Measurements from ENCODE around the gene ABCC8.
"Not testable (repeated sequence)": the region's sequence is repeated elsewhere in the genome, so short reads cannot be mapped to it uniquely, and the experiment has no call there.

ABCC8 gene

GRCh38 chr11:17463546-17464174 is 13.0 kb downstream of the ABCC8 start:
- DNase-seq, result no peak

- DNase-seq, result no peak
Observed at GRCh38 chr11:17462940-17463339, 13.7 kb downstream of the ABCC8 start.

GRCh38 chr11:17460406-17460805 is 16.2 kb downstream of the ABCC8 start:
- DNase-seq, result no peak

GRCh38 chr11:17459236-17459896 is 17.3 kb downstream of the ABCC8 start:
- no peak for DNase-seq

- DNase-seq, result no peak
Observed at GRCh38 chr11:17458268-17458667, 18.4 kb downstream of the ABCC8 start.

- no peak for DNase-seq
Observed at GRCh38 chr11:17457396-17458173, 19.1 kb downstream of the ABCC8 start.

- DNase-seq, result no peak
Observed at GRCh38 chr11:17452668-17453067, 24.0 kb downstream of the ABCC8 start.

- DNase-seq, result no peak
Observed at GRCh38 chr11:17449158-17449557, 27.5 kb downstream of the ABCC8 start.

- no peak for DNase-seq
Observed at GRCh38 chr11:17446482-17446881, 30.2 kb downstream of the ABCC8 start.

GRCh38 chr11:17445240-17445795 is 31.3 kb downstream of the ABCC8 start:
- DNase-seq, result no peak

- no peak for DNase-seq
Observed at GRCh38 chr11:17443926-17444690, 32.5 kb downstream of the ABCC8 start.

- no peak for DNase-seq
Observed at GRCh38 chr11:17443423-17443822, 33.2 kb downstream of the ABCC8 start.

GRCh38 chr11:17443000-17443399 is 33.6 kb downstream of the ABCC8 start:
- no peak for DNase-seq

- DNase-seq, result no peak
Observed at GRCh38 chr11:17439316-17439782, 37.3 kb downstream of the ABCC8 start.

GRCh38 chr11:17437366-17437765 is 39.3 kb downstream of the ABCC8 start:
- DNase-seq, result no peak

GRCh38 chr11:17434108-17434507 is 42.5 kb downstream of the ABCC8 start:
- no peak for DNase-seq

GRCh38 chr11:17432002-17432401 is 44.6 kb downstream of the ABCC8 start:
- no peak for DNase-seq

GRCh38 chr11:17431139-17431538 is 45.5 kb downstream of the ABCC8 start:
- no peak for DNase-seq

GRCh38 chr11:17430616-17431015 is 46.0 kb downstream of the ABCC8 start:
- no peak for DNase-seq

- DNase-seq, result no peak
Observed at GRCh38 chr11:17428925-17429324, 47.7 kb downstream of the ABCC8 start.

- no peak for DNase-seq
Observed at GRCh38 chr11:17428261-17428660, 48.4 kb downstream of the ABCC8 start.

- DNase-seq, result not testable (repeated sequence)
Observed at GRCh38 chr11:17426233-17426632, 50.4 kb downstream of the ABCC8 start.
